Ecto neural progenitor cell (in vitro differentiated cells): Measurements from ENCODE around the gene VIPR1.
"Not testable (repeated sequence)": the region's sequence is repeated elsewhere in the genome, so short reads cannot be mapped to it uniquely, and the experiment has no call there.

ENCODE experiments used
- DNase-seq: peaks from one replicate; pipeline ENCODE4 v3.0.0-alpha.2; 2018; ENCODE audit warnings: low spot score

The VIPR1 gene

DNA sequence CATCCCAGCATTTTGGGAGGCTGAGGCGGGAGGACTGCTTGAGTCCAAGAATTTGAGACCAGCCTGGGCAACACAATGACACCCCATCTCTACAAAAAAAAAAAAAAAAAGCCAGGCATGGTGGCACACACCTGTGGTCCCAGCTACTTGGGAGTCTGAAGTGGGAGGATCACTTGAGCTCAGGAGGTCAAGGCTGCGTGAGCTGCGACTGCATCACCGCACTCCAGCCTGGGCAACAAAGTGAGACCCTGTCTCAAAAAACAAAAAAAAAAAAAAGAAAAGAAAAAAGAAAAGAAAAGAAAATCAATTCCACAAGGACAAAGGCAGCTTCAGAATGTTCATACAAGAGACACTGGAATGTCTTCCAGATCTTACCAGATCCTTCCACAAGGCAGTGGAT lies 76.9 kb downstream of the VIPR1 start:
- DNase-seq = not testable (repeated sequence)

- DNase-seq = no peak
These were observed 78.9 kb downstream of the VIPR1 start for GRCh38 chr3:42581400-42581708.

GRCh38 chr3:42581709-42582473 lies 79.4 kb downstream of the VIPR1 start, which contains the start of gene SEC22C:
Gene SEC22C (minus strand): TSS chr3:42581967. CDS start chr3:42569046, 12,921 bp downstream.
- DNase-seq = peak; percentile 98

- DNase-seq = no peak
These were observed 80.1 kb downstream of the VIPR1 start for GRCh38 chr3:42582474-42583070.
